Astrocyte of the cerebellum (primary cell): ENCODE data around the gene MPC1.
A peak's percentile ranks its signal among the peaks of the same experiment; 100 is the strongest.
"Not testable (repeated sequence)": the region's sequence is repeated elsewhere in the genome, so short reads cannot be mapped to it uniquely, and the experiment has no call there.

ENCODE experiments used
- DNase-seq: peaks from one replicate; pipeline ENCODE4 v3.0.0-alpha.2; 2011; ENCODE audit warnings: low read depth
- H3K4me3 ChIP-seq: 2 replicates; pipeline ENCODE4 v1.5.1; 2011; ENCODE audit warnings: mild to moderate bottlenecking, low read depth, low read length, moderate library complexity
- in situ Hi-C: cut with HindIII; loops from 2 replicates; pipeline ENCODE4 v1.10.0; 2017; ENCODE audit warnings: low sequenced_read_pairs
- TF ChIP-seq, protein P1 (sequence below): IDR thresholded peaks from 2 replicates; pipeline ENCODE4 v1.5.1; 2012; ENCODE audit warnings: low read length, low read depth, moderate library complexity, mild to moderate bottlenecking; ENCODE audit errors: missing control alignments

Gene MPC1

DNA sequence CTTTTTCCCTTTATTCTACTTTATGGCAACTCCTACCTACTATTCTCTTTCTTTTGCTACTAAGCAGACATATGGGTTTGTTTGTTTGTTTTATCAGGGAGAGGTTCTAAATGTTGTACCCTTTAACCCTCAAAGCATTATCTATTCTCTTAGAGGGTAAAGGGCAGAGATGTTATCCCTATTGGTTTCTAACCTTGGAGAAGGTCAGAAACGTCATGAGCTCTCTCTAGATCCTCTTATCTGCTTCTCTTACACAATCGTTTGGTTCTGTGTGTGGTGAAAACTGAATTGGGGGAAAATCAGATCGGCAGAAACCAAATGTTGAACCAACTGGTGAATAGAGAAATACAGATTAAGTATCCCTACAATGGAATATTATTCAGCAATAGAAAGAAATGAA lies 6.4 kb upstream of the MPC1 start:
- in situ Hi-C loops = no loop called here
- DNase-seq = no peak
- TF ChIP-seq, protein P1, sequence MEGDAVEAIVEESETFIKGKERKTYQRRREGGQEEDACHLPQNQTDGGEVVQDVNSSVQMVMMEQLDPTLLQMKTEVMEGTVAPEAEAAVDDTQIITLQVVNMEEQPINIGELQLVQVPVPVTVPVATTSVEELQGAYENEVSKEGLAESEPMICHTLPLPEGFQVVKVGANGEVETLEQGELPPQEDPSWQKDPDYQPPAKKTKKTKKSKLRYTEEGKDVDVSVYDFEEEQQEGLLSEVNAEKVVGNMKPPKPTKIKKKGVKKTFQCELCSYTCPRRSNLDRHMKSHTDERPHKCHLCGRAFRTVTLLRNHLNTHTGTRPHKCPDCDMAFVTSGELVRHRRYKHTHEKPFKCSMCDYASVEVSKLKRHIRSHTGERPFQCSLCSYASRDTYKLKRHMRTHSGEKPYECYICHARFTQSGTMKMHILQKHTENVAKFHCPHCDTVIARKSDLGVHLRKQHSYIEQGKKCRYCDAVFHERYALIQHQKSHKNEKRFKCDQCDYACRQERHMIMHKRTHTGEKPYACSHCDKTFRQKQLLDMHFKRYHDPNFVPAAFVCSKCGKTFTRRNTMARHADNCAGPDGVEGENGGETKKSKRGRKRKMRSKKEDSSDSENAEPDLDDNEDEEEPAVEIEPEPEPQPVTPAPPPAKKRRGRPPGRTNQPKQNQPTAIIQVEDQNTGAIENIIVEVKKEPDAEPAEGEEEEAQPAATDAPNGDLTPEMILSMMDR = no peak
- H3K4me3 ChIP-seq = no peak overlapping the region

DNA sequence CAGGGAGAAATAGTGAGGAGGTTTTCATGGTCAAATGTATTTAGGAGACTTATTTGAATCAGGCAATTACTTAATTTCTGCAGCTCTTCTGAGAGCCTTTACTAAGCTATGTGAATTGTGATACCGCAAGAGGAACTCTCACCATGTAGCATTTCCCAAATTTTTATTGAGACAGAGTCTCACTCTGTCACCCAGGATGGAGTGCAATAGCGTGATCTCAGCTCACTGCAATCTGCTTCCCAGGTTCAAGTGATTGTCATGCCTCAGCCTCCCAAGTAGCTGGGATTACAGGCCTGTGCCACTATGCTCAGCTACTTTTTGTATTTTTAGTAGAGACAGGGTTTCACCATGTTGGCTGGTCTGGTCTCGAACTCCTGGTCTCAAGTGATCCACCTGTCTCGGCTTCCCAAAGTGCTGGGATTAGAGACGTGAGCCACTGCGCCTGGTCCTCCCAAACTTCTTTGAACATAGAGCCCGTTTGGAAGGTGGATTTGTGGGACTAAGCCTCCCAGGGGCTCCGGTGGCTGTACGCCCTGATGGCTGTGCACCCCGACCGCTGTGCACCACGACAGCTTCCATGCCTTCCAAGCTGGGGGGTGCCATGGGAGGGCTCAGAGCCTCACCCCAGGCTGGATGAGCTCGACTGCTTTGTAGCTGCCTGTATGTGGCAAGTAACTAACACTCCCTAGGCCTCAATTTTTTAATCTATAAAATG lies 5.7 kb upstream of the MPC1 start:
- TF ChIP-seq, protein P1 = no peak
- in situ Hi-C loops = no loop called here
- DNase-seq = no peak
- no peak overlapping the region for H3K4me3 ChIP-seq

DNA sequence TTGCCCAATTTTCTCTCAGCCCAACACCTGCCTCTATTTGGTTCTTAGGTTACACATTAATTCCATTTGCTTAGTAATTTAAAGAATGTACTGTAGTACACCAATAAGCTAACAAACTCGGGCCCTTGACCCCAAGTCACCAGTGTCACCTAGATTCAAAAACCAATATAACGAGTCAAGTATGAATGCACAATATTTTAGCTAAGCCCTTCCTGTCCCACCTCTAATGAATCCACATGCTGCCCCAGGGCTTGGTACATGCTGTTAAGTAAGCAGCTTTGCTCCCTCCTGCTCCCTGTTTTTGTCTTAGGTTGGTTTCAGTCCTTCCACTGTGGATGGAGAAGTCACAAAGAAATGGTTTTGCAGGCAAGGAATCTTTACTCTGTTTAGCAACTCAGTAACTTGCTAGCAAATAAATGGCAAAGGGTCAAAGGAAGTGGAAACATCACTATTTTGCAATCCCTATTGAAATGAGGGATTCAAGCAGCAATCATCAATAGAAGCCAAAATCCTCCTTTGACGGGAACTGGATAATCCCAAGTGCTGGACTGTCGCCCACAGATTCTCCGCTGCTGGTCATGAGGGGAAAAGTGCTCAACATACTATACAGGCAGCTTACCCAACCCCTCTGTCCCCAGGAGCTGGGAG lies 5.0 kb upstream of the MPC1 start:
- no peak overlapping the region for H3K4me3 ChIP-seq
- DNase-seq = no peak
- in situ Hi-C loops = no loop called here
- TF ChIP-seq, protein P1 = no peak

DNA sequence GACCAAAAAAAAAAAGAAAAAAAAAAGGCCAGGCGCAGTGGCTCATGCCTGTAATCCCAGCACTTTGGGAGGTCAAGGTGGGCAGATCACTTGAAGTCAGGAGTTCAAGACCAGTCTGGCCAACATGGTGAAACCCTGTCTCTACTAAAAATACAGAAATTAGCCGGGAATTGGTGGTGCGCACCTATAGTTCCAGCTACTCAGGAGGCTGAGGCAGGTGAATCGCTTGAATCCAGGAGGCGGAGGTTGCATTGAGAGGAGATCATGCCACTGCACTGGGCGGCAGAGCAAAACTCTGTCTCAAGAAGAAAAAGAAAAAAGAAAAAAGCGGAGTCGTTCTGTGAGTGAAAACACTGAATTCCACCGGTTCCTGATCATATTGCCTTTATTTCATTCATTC lies 4.4 kb upstream of the MPC1 start:
- DNase-seq, in situ Hi-C loops, H3K4me3 ChIP-seq: not testable (repeated sequence)

DNA sequence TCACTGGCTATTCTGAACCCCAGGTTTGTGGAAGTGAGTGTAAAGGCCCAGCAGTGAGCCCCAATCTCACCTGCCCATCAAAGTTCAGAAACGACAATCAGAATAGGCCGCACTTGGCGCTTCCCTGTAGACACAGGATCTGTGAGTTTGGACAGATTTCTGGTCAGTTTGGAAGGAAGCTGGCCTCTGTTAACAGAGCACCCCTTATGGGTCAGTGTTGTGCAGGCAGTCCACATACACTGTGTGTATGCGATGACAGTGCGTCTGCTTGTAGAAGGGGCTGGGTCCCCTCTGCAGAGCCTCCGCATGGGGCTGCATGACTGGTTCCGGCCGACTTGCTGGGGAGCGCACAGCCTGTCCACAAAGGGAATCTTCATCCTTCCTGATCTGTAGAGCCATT lies 3.4 kb upstream of the MPC1 start:
- H3K4me3 ChIP-seq = no peak overlapping the region
- DNase-seq = no peak
- TF ChIP-seq, protein P1 = no peak
- in situ Hi-C loops = no loop called here

DNA sequence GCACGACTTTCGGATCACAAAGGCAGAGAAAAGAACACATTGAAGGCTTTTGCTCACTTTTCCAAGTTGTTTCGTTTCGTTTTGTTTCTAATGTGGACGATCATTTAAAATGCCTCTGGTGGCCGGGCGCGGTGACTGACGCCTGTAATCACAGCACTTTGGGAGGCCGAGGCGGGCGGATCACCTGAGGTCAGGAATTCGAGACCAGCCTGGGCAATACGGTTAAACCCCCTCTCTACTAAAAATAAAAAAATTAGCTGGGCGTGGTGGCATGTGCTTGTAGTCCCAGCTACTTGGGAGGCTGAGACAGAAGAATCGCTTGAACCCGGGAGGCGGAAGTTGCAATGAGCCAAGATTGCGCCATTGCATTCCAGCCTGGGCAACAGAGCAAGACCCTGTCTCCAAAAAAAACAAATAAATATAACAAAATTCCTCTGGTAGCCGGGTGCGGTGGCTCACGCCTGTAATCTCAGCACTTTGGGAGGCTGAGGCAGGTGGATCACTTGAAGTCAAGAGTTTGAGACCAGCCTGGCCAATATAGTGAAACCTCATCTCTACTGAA lies 1.1 kb upstream of the MPC1 start:
- DNase-seq = not testable (repeated sequence)

More for the DNA sequence above, 1.1 kb upstream of the MPC1 start:
- TF ChIP-seq, protein P1 = peak; percentile 22
- peak overlapping the region; percentile 76 for H3K4me3 ChIP-seq
- in situ Hi-C loops = not testable (repeated sequence)
